ENCODE results near the gene TUBA1C. TPM values are rescaled to one million over a fixed set of nuclear protein-coding genes. Genes with fewer than 3 reads are reported as not detected.
A peak's percentile ranks its signal among the peaks of the same experiment; 100 is the strongest.

The TUBA1C gene
- total RNA-seq, 1 experiment from 2014 or later: 540 TPM

DNA sequence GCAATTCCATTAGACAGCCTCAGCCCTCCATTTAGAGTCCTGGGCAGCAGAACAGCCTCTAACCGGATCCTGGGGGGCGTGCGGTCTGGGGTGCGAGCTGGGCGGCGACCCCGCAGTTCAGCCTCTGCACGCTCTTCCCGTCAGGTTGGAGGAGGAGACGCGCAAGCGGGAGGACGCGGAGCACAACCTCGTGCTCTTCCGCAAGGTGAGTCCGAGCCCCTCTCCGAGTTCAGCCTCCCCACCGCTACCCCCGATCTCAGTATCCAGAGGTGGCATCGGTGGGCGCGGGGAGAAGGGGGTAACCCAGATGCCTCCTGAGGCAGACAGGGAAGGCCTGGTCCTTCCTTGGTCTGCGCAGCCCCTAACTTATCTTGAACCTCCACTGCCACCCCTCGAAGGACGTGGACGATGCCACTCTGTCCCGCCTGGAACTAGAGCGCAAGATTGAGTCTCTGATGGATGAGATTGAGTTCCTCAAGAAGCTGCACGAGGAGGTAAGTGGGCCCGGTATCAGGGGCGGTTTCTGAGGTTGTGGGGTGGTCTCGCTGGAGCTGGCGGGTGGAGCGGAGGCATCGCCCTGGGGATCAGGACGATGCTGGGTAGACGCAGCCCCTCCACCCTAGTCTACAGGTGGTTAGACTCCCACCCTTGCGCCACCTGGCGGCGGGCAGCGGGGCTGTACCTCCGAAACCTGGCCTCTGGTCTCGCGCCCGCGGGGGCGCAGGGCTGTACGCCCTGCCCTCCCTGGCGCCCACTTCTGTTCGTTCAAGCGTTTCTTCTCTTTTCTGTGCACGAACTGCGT is 31.4 kb downstream of the TUBA1C start:
- Mint-ChIP-seq H3K36me3 (no peaks in the 10 kb centered on the region), H3K27ac (no peak overlapping the region), H3K27me3 (ENCODE audit: low read depth) (peaks cover 91% of the 10 kb centered on the region), H3K4me1 (peaks cover 30% of the 10 kb centered on the region), H3K4me3 (peak overlapping the region; percentile 67), H3K9me3 (no peaks in the 10 kb centered on the region)
- POLR2A ChIA-PET: interaction anchor here (1.2 to 1.5 kb wide), 4 partner anchors 22 to 51 kb away, joined by 3 to 4 read pairs (median 3); partner anchors contain the start of gene TROAP
- DNase-seq (ENCODE audit: low spot score): peak; percentile 84
- TF ChIP-seq GABPB1 (CRISPR knock-in tag; IDR thresholded peaks at IDR 0.05) (0 out of 2 replicates have a peak, but pooled peaks have one; percentile 18), ZNF317 (CRISPR knock-in tag; IDR thresholded peaks at IDR 0.05; ENCODE audit: borderline replicate concordance, low read depth) (no peak), ZNF121 (CRISPR knock-in tag; IDR thresholded peaks at IDR 0.05) (peak; percentile 54; the same call in 1 of the 2 replicates)
- TF ChIP-seq, protein P1, sequence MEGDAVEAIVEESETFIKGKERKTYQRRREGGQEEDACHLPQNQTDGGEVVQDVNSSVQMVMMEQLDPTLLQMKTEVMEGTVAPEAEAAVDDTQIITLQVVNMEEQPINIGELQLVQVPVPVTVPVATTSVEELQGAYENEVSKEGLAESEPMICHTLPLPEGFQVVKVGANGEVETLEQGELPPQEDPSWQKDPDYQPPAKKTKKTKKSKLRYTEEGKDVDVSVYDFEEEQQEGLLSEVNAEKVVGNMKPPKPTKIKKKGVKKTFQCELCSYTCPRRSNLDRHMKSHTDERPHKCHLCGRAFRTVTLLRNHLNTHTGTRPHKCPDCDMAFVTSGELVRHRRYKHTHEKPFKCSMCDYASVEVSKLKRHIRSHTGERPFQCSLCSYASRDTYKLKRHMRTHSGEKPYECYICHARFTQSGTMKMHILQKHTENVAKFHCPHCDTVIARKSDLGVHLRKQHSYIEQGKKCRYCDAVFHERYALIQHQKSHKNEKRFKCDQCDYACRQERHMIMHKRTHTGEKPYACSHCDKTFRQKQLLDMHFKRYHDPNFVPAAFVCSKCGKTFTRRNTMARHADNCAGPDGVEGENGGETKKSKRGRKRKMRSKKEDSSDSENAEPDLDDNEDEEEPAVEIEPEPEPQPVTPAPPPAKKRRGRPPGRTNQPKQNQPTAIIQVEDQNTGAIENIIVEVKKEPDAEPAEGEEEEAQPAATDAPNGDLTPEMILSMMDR (IDR thresholded peaks at IDR 0.05): peak; percentile 88
- peak; percentile 58 for ATAC-seq
- CTCF ChIA-PET: interaction anchor here (0.6 to 11.7 kb wide), 35 partner anchors 8 to 571 kb away, joined by 3 to 264 read pairs (median 6); partner anchors contain the start of genes C1QL4, DNAJC22, KCNH3 and SPATS2

GRCh38 chr12:49296836-49297694 is 32.2 kb downstream of the TUBA1C start:
- TF ChIP-seq FOXP1 (CRISPR knock-in tag; IDR thresholded peaks at IDR 0.05; ENCODE audit: borderline replicate concordance) (peak; percentile 55), ZNF121 (CRISPR knock-in tag; IDR thresholded peaks at IDR 0.05) (peak; percentile 46; the same call in 1 of the 2 replicates), MYBL2 (CRISPR knock-in tag; IDR thresholded peaks at IDR 0.05) (0 out of 2 replicates have a peak, but pooled peaks have one; percentile 26), SP1 (CRISPR knock-in tag; conservative IDR thresholded peaks at IDR 0.05) (no peak), USF2 (CRISPR knock-in tag; IDR thresholded peaks at IDR 0.05) (no peak), EMX1 (CRISPR knock-in tag; IDR thresholded peaks at IDR 0.05) (no peak), TCF7 (CRISPR knock-in tag; IDR thresholded peaks at IDR 0.05; ENCODE audit: low read depth) (0 out of 2 replicates have a peak, but pooled peaks have one; percentile 53), FOXK1 (CRISPR knock-in tag; IDR thresholded peaks at IDR 0.05) (0 out of 2 replicates have a peak, but pooled peaks have one; percentile 36), CREB1 (CRISPR knock-in tag; IDR thresholded peaks at IDR 0.05) (no peak), ZNF532 (CRISPR knock-in tag; IDR thresholded peaks at IDR 0.05; ENCODE audit: borderline replicate concordance) (no peak), ZBTB43 (CRISPR knock-in tag; IDR thresholded peaks at IDR 0.05) (0 out of 2 replicates have a peak, but pooled peaks have one; percentile 22), NFYB (CRISPR knock-in tag; conservative IDR thresholded peaks at IDR 0.05; ENCODE audit: low read depth) (0 out of 2 replicates have a peak, but pooled peaks have one; percentile 20), NR3C1 (CRISPR knock-in tag; conservative IDR thresholded peaks at IDR 0.05; ENCODE audit: low read depth) (no peak)
- TF ChIP-seq, protein P2, sequence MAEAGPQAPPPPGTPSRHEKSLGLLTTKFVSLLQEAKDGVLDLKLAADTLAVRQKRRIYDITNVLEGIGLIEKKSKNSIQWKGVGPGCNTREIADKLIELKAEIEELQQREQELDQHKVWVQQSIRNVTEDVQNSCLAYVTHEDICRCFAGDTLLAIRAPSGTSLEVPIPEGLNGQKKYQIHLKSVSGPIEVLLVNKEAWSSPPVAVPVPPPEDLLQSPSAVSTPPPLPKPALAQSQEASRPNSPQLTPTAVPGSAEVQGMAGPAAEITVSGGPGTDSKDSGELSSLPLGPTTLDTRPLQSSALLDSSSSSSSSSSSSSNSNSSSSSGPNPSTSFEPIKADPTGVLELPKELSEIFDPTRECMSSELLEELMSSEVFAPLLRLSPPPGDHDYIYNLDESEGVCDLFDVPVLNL (CRISPR knock-in tag; IDR thresholded peaks at IDR 0.05; ENCODE audit: borderline replicate concordance, low read depth): 0 out of 2 replicates have a peak, but pooled peaks have one; percentile 75
- DNase-seq (ENCODE audit: low spot score): peak; percentile 80
- Mint-ChIP-seq H3K4me3 (peak overlapping the region; percentile 67), H3K27ac (no peak overlapping the region), H3K36me3 (no peaks in the 10 kb centered on the region), H3K9me3 (no peaks in the 10 kb centered on the region), H3K4me1 (peaks cover 29% of the 10 kb centered on the region), H3K27me3 (ENCODE audit: low read depth) (peaks cover 89% of the 10 kb centered on the region)
- POLR2A ChIA-PET: interaction anchor here (0.7 to 1.5 kb wide), 6 partner anchors 22 to 50 kb away, joined by 3 to 4 read pairs (median 3); partner anchors contain the start of gene TROAP
- CTCF ChIA-PET: interaction anchor here (0.6 to 11.7 kb wide), 51 partner anchors 12 to 532 kb away, joined by 3 to 264 read pairs (median 4); partner anchors contain the start of genes C1QL4, DNAJC22, KCNH3 and SPATS2
- ATAC-seq: peak; percentile 61

Measured in WTC11 (cell line).